Stimulated activated CD8-positive, alpha-beta memory T cell treated with anti-CD3 and anti-CD28 coated beads, Interleukin-7, amount 100 ng/mL, for 4 hours (primary cell): ENCODE results near the gene ZSWIM6.

ENCODE experiments used
- DNase-seq, 2 donors: peaks; one replicate each; pipeline ENCODE4 v3.0.0-alpha.2; 2020; ENCODE audit warnings: low read depth in 2 of 2

Gene ZSWIM6

GRCh38 chr5:61482980-61483379 lies 150.9 kb downstream of the ZSWIM6 start:
- DNase-seq = no peak

- DNase-seq = no peak
These were observed 154.4 kb downstream of the ZSWIM6 start for GRCh38 chr5:61486476-61486875.

GRCh38 chr5:61489574-61489973 lies 157.5 kb downstream of the ZSWIM6 start:
- DNase-seq = no peak

- no peak for DNase-seq
These were observed 159.8 kb downstream of the ZSWIM6 start for GRCh38 chr5:61491861-61492260.

GRCh38 chr5:61493973-61494372 lies 161.9 kb downstream of the ZSWIM6 start:
- no peak for DNase-seq

GRCh38 chr5:61496446-61496845 lies 164.4 kb downstream of the ZSWIM6 start:
- DNase-seq = no peak

- no peak for DNase-seq
These were observed 164.8 kb downstream of the ZSWIM6 start for GRCh38 chr5:61496860-61497259.

- no peak for DNase-seq
These were observed 166.1 kb downstream of the ZSWIM6 start for GRCh38 chr5:61498121-61498520.

GRCh38 chr5:61501971-61502370 lies 169.9 kb downstream of the ZSWIM6 start:
- no peak for DNase-seq

GRCh38 chr5:61504143-61504770 lies 172.2 kb downstream of the ZSWIM6 start:
- DNase-seq = no peak

GRCh38 chr5:61505281-61505680 lies 173.2 kb downstream of the ZSWIM6 start:
- no peak for DNase-seq

GRCh38 chr5:61507232-61507631 lies 175.2 kb downstream of the ZSWIM6 start:
- DNase-seq = no peak

GRCh38 chr5:61516946-61517345 lies 184.9 kb downstream of the ZSWIM6 start:
- DNase-seq = no peak

- DNase-seq = no peak
These were observed 187.7 kb downstream of the ZSWIM6 start for GRCh38 chr5:61519728-61520277.

- DNase-seq = no peak
These were observed 191.0 kb downstream of the ZSWIM6 start for GRCh38 chr5:61523073-61523472.

GRCh38 chr5:61523997-61524396 lies 191.9 kb downstream of the ZSWIM6 start:
- no peak for DNase-seq

GRCh38 chr5:61525512-61526206 lies 193.6 kb downstream of the ZSWIM6 start:
- DNase-seq = no peak

GRCh38 chr5:61526207-61526519 lies 194.1 kb downstream of the ZSWIM6 start:
- DNase-seq = no peak

GRCh38 chr5:61532983-61533382 lies 200.9 kb downstream of the ZSWIM6 start:
- DNase-seq = no peak

- DNase-seq = no peak
These were observed 202.6 kb downstream of the ZSWIM6 start for GRCh38 chr5:61534481-61535267.

GRCh38 chr5:61535828-61536227 lies 203.8 kb downstream of the ZSWIM6 start:
- DNase-seq = no peak

GRCh38 chr5:61536922-61537321 lies 204.9 kb downstream of the ZSWIM6 start:
- no peak for DNase-seq
